GM23248 (cell line): Measurements from ENCODE around the gene CFH. TPM values are rescaled to one million over a fixed set of nuclear protein-coding genes. Genes with fewer than 3 reads are reported as not detected.

Experiments
- DNase-seq: peaks from one replicate; pipeline ENCODE4 v3.0.0-alpha.2; 2015
- H2AFZ ChIP-seq: fragments of 200-600 bp; sonication (generic); 2 replicates; pipeline ENCODE4 v1.6.1; 2016; ENCODE audit warnings: antibody characterized with exemption
- H3F3A ChIP-seq: fragments of 200-600 bp; sonication (generic); 2 replicates; pipeline ENCODE4 v1.6.1; 2016; ENCODE audit warnings: mild to moderate bottlenecking, antibody characterized with exemption, mixed run types; ENCODE audit not compliant: insufficient read depth
- H3K27ac ChIP-seq: fragments of 200-600 bp; sonication (generic); 2 replicates; pipeline ENCODE4 v1.5.1; 2016; ENCODE audit warnings: mild to moderate bottlenecking
- H3K27me3 ChIP-seq: fragments of 200-600 bp; sonication (generic); replicated peaks from 2 replicates; pipeline ENCODE4 v1.6.1; 2016; ENCODE audit warnings: mild to moderate bottlenecking; ENCODE audit not compliant: insufficient read depth
- H3K36me3 ChIP-seq: fragments of 200-600 bp; sonication (generic); 2 replicates; pipeline ENCODE4 v1.6.1; 2016; ENCODE audit warnings: low read depth, mild to moderate bottlenecking
- H3K4me1 ChIP-seq: fragments of 200-600 bp; sonication (generic); 2 replicates; pipeline ENCODE4 v1.6.1; 2016; ENCODE audit warnings: mild to moderate bottlenecking; ENCODE audit not compliant: insufficient read depth
- H3K4me2 ChIP-seq: fragments of 200-600 bp; sonication (generic); one replicate; pipeline ENCODE4 v1.6.1; 2016; ENCODE audit warnings: mild to moderate bottlenecking; ENCODE audit not compliant: unreplicated experiment
- H3K4me3 ChIP-seq: fragments of 200-600 bp; sonication (generic); 2 replicates; pipeline ENCODE4 v1.5.1; 2016; ENCODE audit warnings: mild to moderate bottlenecking
- H3K79me2 ChIP-seq: fragments of 200-600 bp; sonication (generic); 2 replicates; pipeline ENCODE4 v1.6.1; 2016; ENCODE audit warnings: mild to moderate bottlenecking; ENCODE audit not compliant: insufficient read depth
- H3K9ac ChIP-seq: fragments of 200-600 bp; sonication (generic); 2 replicates; pipeline ENCODE4 v1.6.1; 2016; ENCODE audit warnings: mild to moderate bottlenecking
- H3K9me2 ChIP-seq: fragments of 200-600 bp; sonication (generic); 2 replicates; pipeline ENCODE4 v1.6.1; 2016; ENCODE audit warnings: mixed run types, mild to moderate bottlenecking, moderate library complexity; ENCODE audit not compliant: insufficient read depth
- H3K9me3 ChIP-seq: fragments of 200-600 bp; sonication (generic); one replicate; pipeline ENCODE4 v1.6.1; 2017; ENCODE audit warnings: low read depth
- H4K20me1 ChIP-seq: fragments of 200-600 bp; sonication (generic); 2 replicates; pipeline ENCODE4 v1.6.0; 2016; ENCODE audit not compliant: insufficient read depth
- EZH2 ChIP-seq: fragments of 200-600 bp; sonication (generic); IDR thresholded peaks from 2 replicates; pipeline ENCODE4 v1.6.1; 2018; ENCODE audit warnings: antibody characterized with exemption, mild to moderate bottlenecking; ENCODE audit not compliant: insufficient read depth, poor library complexity, severe bottlenecking
- EZH2phosphoT487 ChIP-seq: fragments of 200-600 bp; sonication (generic); IDR thresholded peaks from 2 replicates; pipeline ENCODE4 v1.6.1; 2018; ENCODE audit warnings: antibody characterized with exemption, moderate library complexity, mild to moderate bottlenecking, low read depth; ENCODE audit not compliant: insufficient read depth
- WGBS, 2 experiments: methylation state at CpG; one replicate each; pipeline ENCODE4 v1.1.6; 2015 to 2017; ENCODE audit warnings: low lambda C conversion rate in 2 of 2, low coverage in 1 of 2; ENCODE audit errors: missing lambda C conversion rate in 2 of 2; 5-methylcytosine and 5-hydroxymethylcytosine counted together
- in situ Hi-C: fragments of 300-500 bp; cut with MboI; formaldehyde crosslinking; loops from 2 replicates; pipeline ENCODE4 v1.15.0; 2020
- polyA plus RNA-seq: library from polyadenylated mRNA; unstranded; fragments of >200 nt; fragmentation: Nextera tagmentation; extraction: Ambion mirVana; gene quantifications from 2 replicates; pipeline ENCODE4 v1.2.1, GENCODE V29; 2016
- total RNA-seq: library from RNA; depleted of rRNA; stranded (reverse); fragments of >200 nt; shearing (Covaris generic); gene quantifications from 2 replicates; pipeline ENCODE4 v1.2.3, GENCODE V29; 2014

Gene CFH
- total and polyA plus RNA-seq, 2 experiments from 2014 or later, result 19.3 to 22.7 TPM

DNA sequence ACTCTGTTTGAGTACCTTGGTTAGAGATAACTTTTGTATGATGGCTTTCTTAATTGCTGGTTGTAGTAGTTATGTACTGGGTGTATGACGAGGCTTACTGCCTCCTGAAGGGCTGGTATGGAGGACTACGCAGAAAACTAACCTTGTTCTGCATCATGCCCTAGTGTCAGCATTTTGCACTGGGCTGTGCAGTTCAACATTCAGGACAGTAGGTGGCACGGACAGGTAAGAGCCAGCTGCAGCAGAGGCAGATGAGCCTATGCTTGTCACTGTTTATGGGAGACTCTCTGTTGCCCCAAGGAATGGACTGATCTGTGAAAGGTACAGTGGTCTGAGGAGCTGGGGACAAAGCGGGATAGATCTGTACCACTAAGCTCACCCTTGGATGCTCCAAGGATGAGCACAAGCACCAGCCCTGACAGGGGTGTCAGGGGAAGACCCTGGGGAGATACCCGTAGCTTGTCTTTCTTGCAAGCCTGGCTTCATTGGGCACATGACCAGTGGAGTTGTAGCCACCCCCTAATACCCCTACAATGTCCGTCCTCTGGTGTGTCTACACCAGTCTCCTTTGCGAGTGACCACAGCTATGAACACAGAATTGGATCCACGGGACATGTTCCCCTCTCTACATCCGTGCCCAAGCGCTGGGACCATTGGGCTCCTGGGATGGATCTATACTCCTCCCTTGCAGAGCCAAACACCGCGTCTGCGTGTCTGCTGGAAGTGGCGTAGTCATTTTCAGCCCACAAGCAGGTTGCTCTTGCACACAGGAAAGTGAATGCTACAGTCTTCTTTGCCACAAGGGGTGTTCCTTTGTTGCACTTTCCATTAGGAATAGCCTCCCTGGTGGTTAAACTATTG, 71.7 kb downstream of the CFH start:
- 80 to 86% methylated on average over 14 of the region's 14 CpGs for WGBS, 2 experiments
- H3K79me2 ChIP-seq, result no peaks in the 10 kb centered on the region
- H3K9me3 ChIP-seq, result no peaks in the 10 kb centered on the region
- DNase-seq, result peak; percentile 45
- no peak overlapping the region for H3K27ac ChIP-seq
- no peaks in the 10 kb centered on the region for H3K4me1 ChIP-seq
- H3K4me3 ChIP-seq, result no peak overlapping the region
- no peak overlapping the region for H2AFZ ChIP-seq
- H3F3A ChIP-seq, result no peaks in the 10 kb centered on the region
- in situ Hi-C loops, result no loop called here
- no peaks in the 10 kb centered on the region for H3K27me3 ChIP-seq
- H3K4me2 ChIP-seq, result no peak overlapping the region
- TF ChIP-seq EZH2 (no peak), EZH2phosphoT487 (no peak)
- no peaks in the 10 kb centered on the region for H4K20me1 ChIP-seq
- no peak overlapping the region for H3K9ac ChIP-seq
- no peaks in the 10 kb centered on the region for H3K36me3 ChIP-seq
- H3K9me2 ChIP-seq, result no peaks in the 10 kb centered on the region

GRCh38 chr1:196732526-196732925, 80.7 kb downstream of the CFH start:
- Histone ChIP-seq H3K4me3 (no peak overlapping the region), H3K9me2 (no peaks in the 10 kb centered on the region), H3K36me3 (no peaks in the 10 kb centered on the region), H4K20me1 (no peaks in the 10 kb centered on the region), H3F3A (no peaks in the 10 kb centered on the region), H3K4me2 (no peak overlapping the region), H3K27ac (no peak overlapping the region), H3K9me3 (no peaks in the 10 kb centered on the region), H3K9ac (no peak overlapping the region), H3K4me1 (no peaks in the 10 kb centered on the region), H3K79me2 (no peaks in the 10 kb centered on the region), H2AFZ (no peak overlapping the region), H3K27me3 (no peaks in the 10 kb centered on the region)
- no peak for DNase-seq
- in situ Hi-C loops, result no loop called here
- 86 to 90% methylated on average over 2 of the region's 2 CpGs for WGBS, 2 experiments
- no peak for TF ChIP-seq EZH2phosphoT487
- no peak for TF ChIP-seq EZH2

- in situ Hi-C loops, result no loop called here
- H3K79me2 ChIP-seq, result no peaks in the 10 kb centered on the region
- no peak for DNase-seq
- 66 to 68% methylated on average over 11 of the region's 11 CpGs for WGBS, 2 experiments
- H3F3A ChIP-seq, result no peaks in the 10 kb centered on the region
- no peak overlapping the region for H3K4me2 ChIP-seq
- H3K4me1 ChIP-seq, result no peaks in the 10 kb centered on the region
- H4K20me1 ChIP-seq, result no peaks in the 10 kb centered on the region
- no peaks in the 10 kb centered on the region for H3K36me3 ChIP-seq
- H3K4me3 ChIP-seq, result no peak overlapping the region
- no peak overlapping the region for H2AFZ ChIP-seq
- TF ChIP-seq EZH2phosphoT487, result no peak
- TF ChIP-seq EZH2, result no peak
- no peaks in the 10 kb centered on the region for H3K27me3 ChIP-seq
- H3K9ac ChIP-seq, result no peak overlapping the region
- H3K27ac ChIP-seq, result no peak overlapping the region
- H3K9me3 ChIP-seq, result no peaks in the 10 kb centered on the region
- H3K9me2 ChIP-seq, result no peaks in the 10 kb centered on the region
Measured at GRCh38 chr1:196733091-196733970, 81.5 kb downstream of the CFH start.

GRCh38 chr1:196734006-196734405, 82.2 kb downstream of the CFH start:
- in situ Hi-C loops, result no loop called here
- Histone ChIP-seq H3K36me3 (no peaks in the 10 kb centered on the region), H3K4me1 (no peaks in the 10 kb centered on the region), H3K9me3 (no peaks in the 10 kb centered on the region), H2AFZ (no peak overlapping the region), H4K20me1 (no peaks in the 10 kb centered on the region), H3K9me2 (no peaks in the 10 kb centered on the region), H3K79me2 (no peaks in the 10 kb centered on the region), H3K27ac (no peak overlapping the region), H3K9ac (no peak overlapping the region), H3K27me3 (no peaks in the 10 kb centered on the region), H3K4me2 (no peak overlapping the region), H3F3A (no peaks in the 10 kb centered on the region), H3K4me3 (no peak overlapping the region)
- no peak for TF ChIP-seq EZH2phosphoT487
- no peak for DNase-seq
